GM21737 (cell line): ENCODE data around the gene MEOX2.

Experiments used
- ATAC-seq: cut with Tn5 transposase; IDR thresholded peaks from one replicate; pipeline ENCODE4 v1.9.1; 2021; ENCODE audit warnings: mild to moderate bottlenecking, moderate library complexity; ENCODE audit not compliant: unreplicated experiment

Gene MEOX2

GRCh38 chr7:15566476-15566875, 120.0 kb downstream of the MEOX2 start:
- no peak for ATAC-seq

GRCh38 chr7:15561835-15562234, 124.6 kb downstream of the MEOX2 start, which contains the start of gene AGMO:
Gene AGMO (minus strand): TSS chr7:15562015.
- ATAC-seq: no peak
